K562 (cell line): ENCODE results near the gene RIN3. TPM values are rescaled to one million over a fixed set of nuclear protein-coding genes. Genes with fewer than 3 reads are reported as not detected.

Source experiments
- ATAC-seq: fragments of 200-7000 bp; cut with Tn5 transposase; 3 replicates; pipeline ENCODE4 v1.9.1; 2020; ENCODE audit warnings: moderate library complexity
- BruUV-seq: library from RNA; stranded (reverse); fragments of 400-500 nt; replicated peaks from 2 replicates; lab custom pipeline; 2021; lab: Mats Ljungman, UMichigan
- CTCF ChIA-PET: fragments of 300-600 bp; formaldehyde crosslinking; extraction: SDS; loops from one replicate; lab custom pipeline; 2021; ENCODE audit warnings: low intra/inter-chr PET ratio; lab: Yijun Ruan, JAX
- POLR2A ChIA-PET: fragments of 300-600, 350-650 bp; sonication (Branson Sonifier 250); formaldehyde crosslinking; extraction: SDS; loops from one replicate; lab custom pipeline; 2021; ENCODE audit warnings: antibody characterized with exemption, inconsistent platforms; lab: Yijun Ruan, JAX
- DNase-seq, 4 experiments: peaks; one replicate each; pipeline versions ENCODE4 v3.0.0 to v3.0.0-alpha.2; 2011 to 2018; ENCODE audit warnings: low spot score in 3 of 4, mixed read lengths in 3 of 4; ENCODE audit errors: extremely low read depth in 1 of 4
- FAIRE-seq: peaks from 2 replicates; lab custom pipeline; 2011; peaks lifted over from hg19 to GRCh38; lab: Jason Lieb, UNC
- H2AFZ ChIP-seq: 2 replicates; pipeline ENCODE4 v1.6.0; 2011; ENCODE audit warnings: low read depth, low read length, control low read depth, inconsistent platforms
- H3K27ac ChIP-seq: fragments of 200-600 bp; 3 replicates; pipeline ENCODE4 v1.8.0; 2011; ENCODE audit warnings: low read depth, mild to moderate bottlenecking, control low read depth, inconsistent platforms, low read length, moderate library complexity, mixed read lengths; ENCODE audit errors: extremely low read depth
- H3K27me3 ChIP-seq, 2 experiments: fragments of 300-600 bp in 1 of 2; 2 replicates in 1 of 2; 3 replicates in 1 of 2; pipeline versions ENCODE4 v1.6.0 to v1.8.0; 2011; ENCODE audit warnings: inconsistent platforms in 2 of 2, low read length in 2 of 2, mild to moderate bottlenecking in 1 of 2, mixed read lengths in 1 of 2, moderate library complexity in 1 of 2; ENCODE audit not compliant: control insufficient read depth in 2 of 2, insufficient read depth in 2 of 2
- H3K36me3 ChIP-seq: fragments of 300-600 bp; 3 replicates; pipeline ENCODE4 v1.8.0; 2011; ENCODE audit warnings: mild to moderate bottlenecking, low read length, inconsistent platforms; ENCODE audit not compliant: control insufficient read depth, insufficient read depth
- H3K4me1 ChIP-seq, 2 experiments: fragments of 200-600 bp in 1 of 2; replicated peaks in 1 of 2; 2 replicates in 1 of 2; 3 replicates in 1 of 2; pipeline versions ENCODE4 v1.5.1 to v1.8.0; 2011; ENCODE audit warnings: inconsistent platforms in 2 of 2, low read length in 2 of 2, mild to moderate bottlenecking in 1 of 2, mixed read lengths in 1 of 2, moderate library complexity in 1 of 2; ENCODE audit not compliant: control insufficient read depth in 2 of 2, insufficient read depth in 2 of 2
- H3K4me2 ChIP-seq: 2 replicates; pipeline ENCODE4 v1.6.1; 2011; ENCODE audit warnings: low read length, control low read depth, inconsistent platforms, mixed read lengths; ENCODE audit not compliant: insufficient read depth
- H3K4me3 ChIP-seq: fragments of 200-600 bp; sonication (generic), shearing (Covaris generic); 2 replicates; pipeline ENCODE4 v1.5.1; 2016; ENCODE audit warnings: control low read depth, inconsistent platforms
- H3K79me2 ChIP-seq: fragments of 200-600 bp; 3 replicates; pipeline ENCODE4 v1.8.0; 2011; ENCODE audit warnings: low read length, inconsistent platforms; ENCODE audit not compliant: control insufficient read depth, insufficient read depth
- H3K9ac ChIP-seq, 2 experiments: 2 replicates each; pipeline versions ENCODE4 v1.6.0 to v1.6.1; 2011; ENCODE audit warnings: low read depth in 2 of 2, low read length in 2 of 2, control low read depth in 1 of 2, inconsistent platforms in 1 of 2, mild to moderate bottlenecking in 1 of 2, mixed read lengths in 1 of 2; ENCODE audit not compliant: insufficient read depth in 1 of 2
- H3K9me1 ChIP-seq: one replicate; pipeline ENCODE4 v1.6.0; 2011; ENCODE audit warnings: inconsistent platforms, mild to moderate bottlenecking, low read length, moderate library complexity; ENCODE audit not compliant: control insufficient read depth, insufficient read depth
- H3K9me3 ChIP-seq: replicated peaks from 2 replicates; pipeline ENCODE4 v1.5.1; 2011; ENCODE audit warnings: low read depth, low read length, inconsistent platforms; ENCODE audit not compliant: control insufficient read depth, insufficient read depth
- H4K20me1 ChIP-seq: replicated peaks from 2 replicates; pipeline ENCODE4 v1.6.1; 2011; ENCODE audit warnings: low read length, inconsistent platforms, mixed read lengths; ENCODE audit not compliant: control insufficient read depth, insufficient read depth
- DACH1 ChIP-seq: fragments of 450-650 bp; IDR thresholded peaks from 2 replicates; pipeline ENCODE4 v1.6.1; 2018; ENCODE audit not compliant: partially characterized antibody
- DNMT1 ChIP-seq: fragments of 450-650 bp; IDR thresholded peaks from 2 replicates; pipeline ENCODE4 v1.6.1; 2016; ENCODE audit warnings: antibody characterized with exemption, mild to moderate bottlenecking
- FIP1L1 ChIP-seq: fragments of 200-400 bp; formaldehyde crosslinking; IDR thresholded peaks from 2 replicates; pipeline ENCODE4 v1.6.1; 2018; ENCODE audit warnings: mild to moderate bottlenecking, low read depth, low read length; ENCODE audit not compliant: poor library complexity, severe bottlenecking
- KLF6 ChIP-seq: fragments of 250-450 bp; sonication (Bioruptor Pico); IDR thresholded peaks from 2 replicates; pipeline ENCODE4 v1.4.0; 2020; ENCODE audit warnings: mild to moderate bottlenecking, moderate library complexity, borderline replicate concordance
- PRPF4 ChIP-seq: fragments of 200-400 bp; formaldehyde crosslinking; IDR thresholded peaks from one replicate; pipeline ENCODE4 v1.6.1; 2017; ENCODE audit warnings: low read length, low read depth, mild to moderate bottlenecking; ENCODE audit not compliant: insufficient read depth, poor library complexity, severe bottlenecking
- TBL1XR1 ChIP-seq, 2 experiments: IDR thresholded peaks; 2 replicates each; pipeline ENCODE4 v1.6.1; 2012; ENCODE audit warnings: improper control_type of control experiment in 2 of 2, low read length in 2 of 2, mild to moderate bottlenecking in 1 of 2
- TEAD4 ChIP-seq, 2 experiments: sonication (generic) in 1 of 2; formaldehyde crosslinking in 1 of 2; IDR thresholded peaks; 2 replicates each; pipeline versions ENCODE4 v1.6.1 to v1.8.0; 2012 to 2022; ENCODE audit warnings: borderline replicate concordance in 1 of 2, inconsistent platforms in 1 of 2, low read length in 1 of 2, mild to moderate bottlenecking in 1 of 2, missing genetic modification reagents in 1 of 2
- ZKSCAN1 ChIP-seq: fragments of 150-350 bp; IDR thresholded peaks from 2 replicates; pipeline ENCODE4 v1.6.1; 2016; ENCODE audit warnings: low read depth, low read length
- ZKSCAN3 ChIP-seq: fragments of 250-450 bp; sonication (Bioruptor Pico); IDR thresholded peaks from 2 replicates; pipeline ENCODE4 v1.4.0; 2020
- ZNF785 ChIP-seq: fragments of 250-450 bp; sonication (Bioruptor Pico); IDR thresholded peaks from 2 replicates; pipeline ENCODE4 v1.4.0; 2020; ENCODE audit warnings: mild to moderate bottlenecking
- WGBS: fragments of 100-300 bp; shearing (Covaris generic); methylation state at CpG from one replicate; pipeline ENCODE4 v1.1.6; 2016; ENCODE audit warnings: low coverage, mixed read lengths; ENCODE audit not compliant: insufficient coverage; ENCODE audit errors: missing lambda C conversion rate; 5-methylcytosine and 5-hydroxymethylcytosine counted together
- in situ Hi-C: fragments of 300-500 bp; cut with MboI; formaldehyde crosslinking; loops from 4 replicates; pipeline ENCODE4 v1.15.0; 2018; ENCODE audit warnings: inconsistent platforms, mixed read lengths
- intact Hi-C: fragments of 100-400 bp; cut with micrococcal nuclease; formaldehyde crosslinking; loops from 2 replicates; pipeline ENCODE4 v1.14.2; 2022
- polyA plus RNA-seq, 8 experiments: library from polyadenylated mRNA; depleted of rRNA in 4 of 8; stranded (reverse) in 5 of 8; unstranded in 3 of 8; fragments of >200 nt; fragmentation: Nextera tagmentation in 2 of 8; fragmentation: Illumina TruSeq in 1 of 8; extraction: Ambion mirVana in 2 of 8; extraction: Trizol in 1 of 8; gene quantifications; 2 replicates each; pipeline versions ENCODE4 v1.2.1 to v1.2.3, GENCODE V29; 2011 to 2014; ENCODE audit warnings: inconsistent platforms in 1 of 8, missing spikeins in 1 of 8
- total RNA-seq, 7 experiments: library from RNA; depleted of rRNA in 6 of 7; stranded (reverse); fragments of >200 nt in 6 of 7; fragmentation: Illumina TruSeq in 2 of 7; extraction: Trizol in 2 of 7; gene quantifications; 2 replicates each; pipeline versions ENCODE4 v1.2.1 to v1.2.3, GENCODE V29; 2011 to 2021; ENCODE audit warnings: low replicate concordance in 1 of 7
- TF ChIP-seq, protein P1 (sequence below): fragments of 450-650 bp; IDR thresholded peaks from one replicate; pipeline ENCODE4 v1.6.1; 2018; ENCODE audit warnings: mild to moderate bottlenecking, moderate library complexity; ENCODE audit not compliant: partially characterized antibody
- TF ChIP-seq, protein P2 (sequence below), 2 experiments: fragments of 450-650 bp; IDR thresholded peaks; 2 replicates each; pipeline ENCODE4 v1.6.1; 2016; ENCODE audit warnings: mild to moderate bottlenecking in 2 of 2, borderline replicate concordance in 1 of 2, low read depth in 1 of 2, moderate library complexity in 1 of 2

The RIN3 gene
- total and polyA plus RNA-seq, 9 of the 15 experiments (the other 6 are each of a cell fraction or from before 2014, with no cell fraction given): 0.01 to 0.49 (median 0.08) TPM; not detected in 5

DNA sequence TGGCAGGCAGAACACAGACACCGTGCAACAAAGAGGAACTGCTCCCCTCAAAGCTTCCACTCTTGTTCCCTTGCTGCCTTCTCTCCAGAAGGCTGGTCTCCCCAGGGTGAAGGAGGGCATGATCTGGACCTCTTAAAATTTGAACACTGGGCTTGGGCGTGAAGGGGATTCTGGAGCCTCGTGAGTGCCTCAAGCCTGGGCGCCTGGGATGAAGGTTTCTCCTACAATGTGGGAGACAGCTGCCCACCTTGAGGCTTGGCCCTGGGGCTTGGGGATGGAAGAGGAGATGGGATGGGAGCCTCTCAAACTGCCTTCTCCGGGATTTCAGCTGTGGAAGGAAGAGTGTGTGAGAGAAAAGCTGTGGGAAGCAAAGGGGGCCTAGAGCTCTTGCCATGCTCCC, 7.8 kb upstream of the RIN3 start:
- Histone ChIP-seq H3K4me2 (no peak overlapping the region), H2AFZ (no peak overlapping the region), H3K4me1 (no peaks in the 10 kb centered on the region), H3K9me1 (no peaks in the 10 kb centered on the region), H3K9ac (no peak overlapping the region), H3K36me3 (no peaks in the 10 kb centered on the region), H3K4me3 (no peak overlapping the region), H4K20me1 (no peaks in the 10 kb centered on the region), H3K9me3 (no peaks in the 10 kb centered on the region), H3K27me3 (no peaks in the 10 kb centered on the region; a peak in 1 of 5 replicates), H3K79me2 (no peaks in the 10 kb centered on the region), H3K27ac (no peak overlapping the region)
- ChIA-PET CTCF (no interaction called here), POLR2A (no interaction called here)
- BruUV-seq: no TSS peak
- ATAC-seq: no peak
- TF ChIP-seq TBL1XR1 (IDR thresholded peaks at IDR 0.05; ENCODE audit: low read length in 2 of 2): no peak
- no peak for TF ChIP-seq KLF6 (CRISPR knock-in tag)
- TF ChIP-seq, protein P1, sequence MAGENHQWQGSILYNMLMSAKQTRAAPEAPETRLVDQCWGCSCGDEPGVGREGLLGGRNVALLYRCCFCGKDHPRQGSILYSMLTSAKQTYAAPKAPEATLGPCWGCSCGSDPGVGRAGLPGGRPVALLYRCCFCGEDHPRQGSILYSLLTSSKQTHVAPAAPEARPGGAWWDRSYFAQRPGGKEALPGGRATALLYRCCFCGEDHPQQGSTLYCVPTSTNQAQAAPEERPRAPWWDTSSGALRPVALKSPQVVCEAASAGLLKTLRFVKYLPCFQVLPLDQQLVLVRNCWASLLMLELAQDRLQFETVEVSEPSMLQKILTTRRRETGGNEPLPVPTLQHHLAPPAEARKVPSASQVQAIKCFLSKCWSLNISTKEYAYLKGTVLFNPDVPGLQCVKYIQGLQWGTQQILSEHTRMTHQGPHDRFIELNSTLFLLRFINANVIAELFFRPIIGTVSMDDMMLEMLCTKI: no peak
- no peak for TF ChIP-seq DACH1
- no peak for TF ChIP-seq PRPF4
- no peak for TF ChIP-seq ZKSCAN1
- no peak for TF ChIP-seq TEAD4 (IDR thresholded peaks at IDR 0.05; ENCODE audit: low read length)
- no peak for TF ChIP-seq TEAD4 (CRISPR knock-in tag; IDR thresholded peaks at IDR 0.05; ENCODE audit: borderline replicate concordance)
- TF ChIP-seq ZNF785 (CRISPR knock-in tag): no peak
- TF ChIP-seq ZKSCAN3 (CRISPR knock-in tag): no peak
- no peak for TF ChIP-seq FIP1L1
- no peak for TF ChIP-seq DNMT1
- TF ChIP-seq, protein P2, sequence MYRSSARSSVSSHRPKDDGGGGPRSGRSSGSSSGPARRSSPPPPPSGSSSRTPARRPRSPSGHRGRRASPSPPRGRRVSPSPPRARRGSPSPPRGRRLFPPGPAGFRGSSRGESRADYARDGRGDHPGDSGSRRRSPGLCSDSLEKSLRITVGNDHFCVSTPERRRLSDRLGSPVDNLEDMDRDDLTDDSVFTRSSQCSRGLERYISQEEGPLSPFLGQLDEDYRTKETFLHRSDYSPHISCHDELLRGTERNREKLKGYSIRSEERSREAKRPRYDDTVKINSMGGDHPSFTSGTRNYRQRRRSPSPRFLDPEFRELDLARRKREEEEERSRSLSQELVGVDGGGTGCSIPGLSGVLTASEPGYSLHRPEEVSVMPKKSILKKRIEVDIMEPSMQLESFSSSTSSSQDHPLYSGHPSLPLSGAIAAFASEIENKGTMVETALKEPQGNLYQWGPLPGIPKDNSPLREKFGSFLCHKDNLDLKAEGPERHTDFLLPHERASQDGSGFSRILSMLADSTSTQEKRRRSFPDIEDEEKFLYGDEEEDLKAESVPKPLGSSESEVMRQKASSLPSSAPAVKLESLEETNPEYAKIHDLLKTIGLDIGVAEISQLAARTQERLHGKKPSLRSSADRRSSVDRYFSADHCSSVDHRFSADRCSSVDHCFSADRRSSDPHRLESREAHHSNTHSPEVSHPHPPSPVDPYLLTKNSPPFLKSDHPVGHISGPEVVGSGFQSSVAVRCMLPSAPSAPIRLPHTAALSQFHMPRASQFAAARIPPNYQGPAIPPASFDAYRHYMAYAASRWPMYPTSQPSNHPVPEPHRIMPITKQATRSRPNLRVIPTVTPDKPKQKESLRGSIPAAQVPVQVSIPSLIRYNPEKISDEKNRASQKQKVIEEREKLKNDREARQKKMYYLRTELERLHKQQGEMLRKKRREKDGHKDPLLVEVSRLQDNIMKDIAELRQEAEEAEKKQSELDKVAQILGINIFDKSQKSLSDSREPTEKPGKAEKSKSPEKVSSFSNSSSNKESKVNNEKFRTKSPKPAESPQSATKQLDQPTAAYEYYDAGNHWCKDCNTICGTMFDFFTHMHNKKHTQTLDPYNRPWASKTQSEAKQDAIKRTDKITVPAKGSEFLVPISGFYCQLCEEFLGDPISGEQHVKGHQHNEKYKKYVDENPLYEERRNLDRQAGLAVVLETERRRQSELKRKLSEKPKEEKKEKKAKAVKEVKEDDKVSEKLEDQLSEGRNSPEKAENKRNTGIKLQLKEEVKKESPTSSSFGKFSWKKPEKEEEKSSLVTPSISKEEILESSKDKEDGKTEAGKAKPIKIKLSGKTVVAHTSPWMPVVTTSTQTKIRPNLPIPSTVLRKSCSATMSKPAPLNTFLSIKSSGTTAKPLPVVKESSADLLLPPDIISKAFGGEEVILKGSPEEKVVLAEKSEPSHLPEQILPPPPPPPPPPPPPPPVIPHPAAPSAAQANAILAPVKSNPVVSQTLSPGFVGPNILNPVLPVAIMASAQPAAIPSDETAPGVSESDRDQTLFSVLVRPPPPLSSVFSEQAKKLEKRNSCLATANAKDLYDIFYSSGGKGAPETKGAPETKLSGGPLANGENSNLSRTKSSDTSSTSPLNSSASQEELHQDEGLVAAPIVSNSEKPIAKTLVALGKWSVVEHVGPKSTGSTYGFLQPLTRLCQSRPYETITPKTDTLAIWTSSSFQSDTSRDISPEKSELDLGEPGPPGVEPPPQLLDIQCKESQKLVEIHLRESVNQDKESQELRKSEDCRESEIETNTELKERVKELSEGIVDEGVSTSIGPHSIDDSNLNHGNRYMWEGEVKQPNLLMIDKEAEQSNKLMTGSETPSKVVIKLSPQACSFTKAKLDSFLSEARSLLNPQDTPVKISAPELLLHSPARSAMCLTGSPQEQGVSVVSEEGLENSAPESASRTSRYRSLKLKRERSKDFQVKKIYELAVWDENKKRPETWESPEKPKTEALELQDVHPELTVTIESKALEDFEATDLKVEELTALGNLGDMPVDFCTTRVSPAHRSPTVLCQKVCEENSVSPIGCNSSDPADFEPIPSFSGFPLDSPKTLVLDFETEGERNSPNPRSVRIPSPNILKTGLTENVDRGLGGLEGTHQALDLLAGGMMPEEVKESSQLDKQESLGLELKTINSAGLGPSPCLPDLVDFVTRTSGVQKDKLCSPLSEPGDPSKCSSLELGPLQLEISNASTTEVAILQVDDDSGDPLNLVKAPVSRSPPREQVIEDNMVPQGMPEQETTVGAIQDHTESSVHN (IDR thresholded peaks at IDR 0.05; ENCODE audit: borderline replicate concordance in 1 of 2, low read depth in 1 of 2): no peak
- 0% methylated on average over 5 of the region's 5 CpGs for WGBS
- in situ Hi-C loops (no loop called here), intact Hi-C loops (no loop called here)
- DNase-seq: no peak
- FAIRE-seq: no peak
